Kasumi-1 (cell line): ENCODE results near the gene PARP8.
A peak's percentile ranks its signal among the peaks of the same experiment; 100 is the strongest.
"Not testable (repeated sequence)": the region's sequence is repeated elsewhere in the genome, so short reads cannot be mapped to it uniquely, and the experiment has no call there.

Experiments
- DNase-seq, 2 experiments: peaks; one replicate each; lab custom pipeline; 2025; lab: John Stamatoyannopoulos, UW

Gene PARP8

DNA sequence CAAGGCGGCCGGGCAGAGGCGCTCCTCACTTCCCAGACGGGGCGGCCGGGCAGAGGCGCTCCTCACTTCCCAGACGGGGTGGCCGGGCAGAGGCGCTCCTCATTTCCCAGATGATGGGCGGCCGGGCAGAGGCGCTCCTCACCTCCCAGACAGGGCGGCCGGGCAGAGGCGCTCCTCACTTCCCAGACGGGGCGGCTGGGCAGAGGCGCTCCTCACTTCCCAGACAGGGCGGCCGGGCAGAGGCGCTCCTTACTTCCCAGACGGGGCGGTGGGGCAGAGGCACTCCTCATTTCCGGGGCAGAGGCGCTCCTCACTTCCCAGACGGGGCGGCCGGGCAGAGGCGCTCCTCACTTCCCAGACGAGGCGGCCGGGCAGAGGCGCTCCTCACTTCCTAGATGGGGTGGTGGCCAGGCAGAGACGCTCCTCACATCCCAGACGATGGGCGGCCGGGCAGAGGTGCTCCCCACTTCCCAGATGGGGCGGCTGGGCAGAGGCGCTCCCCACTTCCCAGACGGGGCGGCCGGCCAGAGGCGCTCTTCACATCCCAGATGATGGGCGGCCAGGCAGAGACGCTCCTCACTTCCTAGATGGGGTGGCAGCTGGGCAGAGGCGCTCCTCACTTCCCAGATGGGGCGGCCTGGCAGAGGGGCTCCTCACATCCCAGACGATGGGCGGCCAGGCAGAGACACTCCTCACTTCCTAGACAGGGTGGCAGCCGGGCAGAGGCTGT is 108.2 kb downstream of the PARP8 start:
- DNase-seq = not testable (repeated sequence)

DNA sequence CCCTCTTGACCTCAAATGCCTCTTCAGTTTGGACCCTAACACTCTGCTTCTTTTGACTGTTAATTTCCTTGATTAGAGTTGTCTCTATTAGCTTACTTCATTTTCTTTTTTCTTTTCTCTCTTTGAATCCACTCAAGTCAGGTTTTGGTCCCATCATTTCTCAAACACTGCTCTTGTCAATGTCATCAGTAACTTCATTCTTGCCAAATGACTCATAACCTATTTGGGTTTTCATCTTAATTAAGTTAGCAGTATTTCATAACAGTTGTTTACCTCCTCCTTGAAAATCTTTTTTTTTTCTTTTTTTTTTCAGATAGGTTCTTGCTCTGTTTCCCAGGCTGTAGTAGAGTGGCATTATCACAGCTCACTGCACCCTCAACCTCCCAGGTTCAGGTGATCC is 119.6 kb downstream of the PARP8 start:
- no peak for DNase-seq

DNA sequence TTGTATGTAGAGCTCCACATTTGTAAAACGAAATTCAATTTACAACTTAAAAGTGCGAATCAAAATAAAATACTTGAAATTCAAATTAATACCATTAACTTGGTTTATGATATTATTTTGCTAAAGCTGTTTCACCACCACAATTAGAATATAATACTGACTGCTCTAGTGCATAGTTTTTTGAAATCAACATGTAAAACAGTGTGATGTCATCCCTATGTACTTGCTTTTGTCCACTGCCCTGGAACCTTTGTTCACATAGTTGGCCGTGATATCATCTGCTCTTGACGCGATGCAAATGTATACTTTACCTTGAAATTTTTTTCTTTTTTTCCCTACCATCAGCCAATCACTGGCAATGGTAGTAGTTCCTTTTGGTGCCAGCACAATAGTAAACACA is 125.4 kb downstream of the PARP8 start:
- DNase-seq = no peak

DNA sequence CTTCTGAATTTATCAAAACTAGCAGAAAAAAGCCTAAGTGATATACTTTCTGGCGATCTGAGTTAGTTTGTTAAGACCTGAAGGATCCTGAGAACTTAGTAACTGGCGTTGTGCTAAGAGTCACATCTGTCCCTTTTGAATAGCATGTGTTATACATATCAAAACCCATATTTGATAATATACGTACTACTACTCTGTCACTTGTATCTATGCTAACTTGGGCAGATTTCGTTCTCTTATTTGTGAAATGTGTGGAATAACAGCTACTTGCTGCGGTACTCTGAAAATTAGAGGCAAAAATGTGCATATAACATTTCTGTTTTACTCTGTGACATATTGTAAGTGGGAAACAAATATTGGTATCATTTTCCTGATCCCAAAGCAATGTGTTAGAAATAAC is 126.4 kb downstream of the PARP8 start:
- peak in 1 of 2 experiments; percentile 8 for DNase-seq

DNA sequence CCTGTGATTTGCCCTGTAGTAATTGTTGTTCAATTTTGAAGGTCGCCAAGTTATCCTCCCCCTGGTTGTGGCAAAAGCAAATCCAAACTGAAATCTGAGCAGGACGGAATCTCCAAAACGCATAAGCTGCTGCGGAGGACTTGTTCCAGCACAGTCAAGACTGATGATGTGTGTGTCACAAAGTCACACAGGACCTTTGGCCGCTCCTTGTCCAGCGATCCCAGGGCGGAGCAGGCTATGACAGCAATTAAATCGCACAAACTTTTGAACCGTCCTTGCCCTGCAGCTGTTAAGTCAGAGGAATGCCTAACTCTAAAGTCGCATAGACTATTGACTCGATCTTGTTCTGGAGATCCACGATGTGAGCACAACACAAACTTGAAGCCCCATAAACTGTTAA is 128.4 kb downstream of the PARP8 start:
- no peak for DNase-seq

DNA sequence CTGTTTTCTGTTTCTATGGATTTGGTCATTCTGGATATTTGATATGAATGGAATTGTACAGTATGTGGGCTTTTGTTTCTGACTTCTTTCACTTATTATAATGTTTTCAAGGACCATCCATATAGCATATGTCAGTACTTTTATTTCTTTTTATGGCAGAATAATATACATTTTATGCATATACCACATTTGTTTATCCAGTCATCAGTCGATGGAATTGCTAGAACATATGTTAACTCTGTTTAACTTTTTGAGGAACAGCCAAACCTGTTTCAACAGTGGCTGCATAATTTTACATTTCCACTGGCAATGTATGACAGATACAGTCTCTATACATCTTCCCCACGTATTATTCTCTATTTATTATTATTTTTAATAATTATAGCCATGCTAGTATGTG is 131.6 kb downstream of the PARP8 start:
- no peak for DNase-seq

DNA sequence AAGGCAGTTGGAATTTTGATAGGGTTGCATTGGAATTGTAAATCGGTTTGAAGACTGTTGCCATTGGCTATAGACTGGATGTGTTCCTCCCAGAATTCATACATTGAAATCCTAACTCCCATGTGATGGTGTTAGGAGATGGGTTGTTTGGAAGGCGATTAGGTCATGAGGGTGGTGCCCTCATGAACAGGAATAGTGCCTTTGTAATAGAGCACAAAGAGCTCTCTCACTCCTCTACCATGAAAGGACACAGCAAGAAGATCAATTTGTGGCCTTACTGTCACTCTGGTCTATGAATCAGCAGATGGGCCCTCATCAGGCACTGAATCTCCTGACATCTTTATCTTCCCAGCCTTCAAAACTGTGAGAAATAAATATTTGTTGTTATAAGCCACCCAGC is 133.2 kb downstream of the PARP8 start:
- no peak for DNase-seq

DNA sequence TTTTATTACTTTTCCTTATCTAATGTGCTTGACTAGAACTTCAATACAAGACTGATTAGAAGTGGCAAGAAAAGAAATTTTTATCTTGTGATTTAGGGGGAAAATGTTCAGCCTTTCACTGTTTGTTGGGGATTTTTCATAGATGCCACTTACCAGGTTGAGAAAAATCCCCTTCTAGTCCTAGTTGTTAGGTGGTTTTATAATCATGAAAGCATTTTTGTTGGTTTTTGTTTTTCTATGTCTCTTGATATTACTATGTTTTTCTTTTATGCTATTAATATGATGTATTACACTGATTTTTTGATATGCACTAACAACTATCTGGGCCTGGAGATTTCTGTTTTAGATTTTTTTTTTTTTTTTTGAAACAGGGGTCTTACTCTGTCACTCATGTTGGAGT is 134.0 kb downstream of the PARP8 start:
- DNase-seq = no peak

DNA sequence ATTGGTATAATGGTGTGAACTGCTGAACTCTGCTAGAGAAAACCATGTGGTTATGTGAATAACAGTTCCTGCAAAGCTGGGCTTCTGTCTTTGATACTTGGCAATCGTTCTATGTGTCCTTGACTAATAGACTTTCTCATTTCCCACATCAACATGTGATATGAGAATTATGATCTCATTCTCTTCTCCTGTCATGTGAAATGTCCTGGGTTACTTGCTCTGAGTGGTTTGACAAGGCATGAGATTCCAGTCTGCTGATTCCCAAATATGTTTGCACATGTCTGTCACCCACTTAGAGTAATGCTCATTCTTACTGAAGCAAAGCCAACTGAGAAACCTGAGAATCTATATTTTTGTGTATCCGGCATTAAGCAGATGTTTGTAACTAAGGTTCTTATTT is 141.2 kb downstream of the PARP8 start:
- no peak for DNase-seq

DNA sequence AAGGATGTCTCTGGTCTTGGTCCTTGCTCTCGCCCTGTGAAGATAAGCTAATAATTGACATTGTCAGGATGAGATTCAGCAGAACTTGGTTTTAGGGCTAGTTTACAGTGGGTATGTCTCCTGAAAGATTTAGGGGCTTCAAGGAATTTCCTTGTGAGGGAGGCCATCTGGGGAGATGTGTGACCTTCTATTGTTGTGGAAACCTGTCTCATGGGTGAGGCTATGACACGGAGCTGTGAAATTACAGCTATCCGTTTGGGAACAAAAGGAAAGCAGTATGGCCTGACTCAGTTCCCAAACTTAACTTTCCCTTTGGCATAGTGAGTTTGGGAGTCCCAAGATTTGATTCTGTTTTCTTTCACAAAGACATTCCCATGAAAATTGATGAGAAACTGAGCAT is 142.0 kb downstream of the PARP8 start:
- DNase-seq = no peak

DNA sequence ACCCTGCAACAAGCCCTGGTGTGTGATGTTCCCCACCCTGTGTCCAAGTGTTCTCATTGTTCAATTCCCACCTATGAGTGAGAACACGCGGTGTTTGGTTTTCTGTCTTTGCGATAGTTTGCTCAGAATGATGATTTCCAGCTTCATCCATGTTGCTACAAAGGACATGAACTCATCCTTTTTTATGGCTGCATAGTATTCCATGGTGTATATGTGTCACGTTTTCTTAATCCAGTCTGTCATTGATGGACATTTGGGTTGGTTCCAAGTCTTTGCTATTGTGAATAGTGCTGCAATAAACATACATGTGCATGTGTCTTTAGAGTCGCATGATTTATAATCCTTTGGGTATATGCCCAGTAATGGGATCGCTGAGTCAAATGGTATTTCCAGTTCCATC is 145.3 kb downstream of the PARP8 start:
- DNase-seq = not testable (repeated sequence)

DNA sequence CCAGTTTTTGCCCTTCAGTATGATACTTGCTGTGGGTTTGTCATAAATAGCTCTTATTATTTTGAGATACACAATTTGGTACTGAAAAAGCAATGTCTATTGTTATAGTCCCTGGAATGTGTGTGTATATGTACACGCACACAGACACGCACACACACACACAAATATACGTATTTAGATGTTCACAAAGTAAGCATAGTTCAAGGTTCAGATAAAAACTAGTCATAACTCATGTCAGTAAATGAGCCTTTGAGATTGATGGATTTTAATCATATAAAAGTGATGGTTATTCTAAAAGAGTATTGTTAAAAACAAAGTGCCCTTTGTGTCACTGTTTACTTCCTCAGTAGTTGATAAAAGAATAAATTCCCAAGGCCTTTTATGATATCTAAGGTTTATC is 147.3 kb downstream of the PARP8 start:
- DNase-seq = no peak

DNA sequence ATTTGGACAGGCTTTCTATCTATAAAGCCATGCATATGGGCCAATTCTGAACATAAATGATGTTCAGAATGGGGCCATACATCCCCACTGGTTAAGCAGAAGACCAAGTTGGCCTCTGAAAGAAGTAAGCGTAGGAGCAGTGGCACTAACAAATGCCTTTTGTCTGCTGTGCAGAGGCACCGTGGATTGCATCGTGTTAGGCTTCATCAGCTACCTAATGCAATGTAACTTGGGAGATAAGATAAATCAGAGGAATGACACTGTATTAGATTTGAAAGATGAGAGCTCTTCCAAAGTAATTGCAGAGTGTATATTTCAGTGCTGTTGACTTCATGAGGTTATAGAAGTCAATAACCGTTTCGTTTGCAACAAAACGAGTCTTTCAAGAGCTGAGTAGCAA is 148.1 kb downstream of the PARP8 start:
- DNase-seq = no peak

DNA sequence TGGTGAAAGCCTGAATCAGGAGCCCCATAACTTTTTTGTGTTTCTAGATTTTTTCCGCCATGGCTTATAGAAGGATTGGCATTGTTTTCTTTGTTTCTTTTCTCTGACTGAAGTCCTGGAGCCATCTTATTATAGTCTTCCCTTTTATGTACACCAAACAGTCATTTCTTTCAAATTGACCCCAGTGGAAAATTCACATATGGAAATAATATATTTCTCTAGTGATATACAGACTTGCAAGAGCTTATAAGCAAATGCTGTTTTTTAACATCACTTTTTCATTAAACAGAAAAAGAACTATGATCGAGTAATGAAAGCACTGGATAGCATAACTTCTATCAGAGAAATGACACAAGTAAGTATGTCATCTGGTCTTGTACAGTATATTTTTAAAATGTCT is 155.6 kb downstream of the PARP8 start:
- no peak for DNase-seq

DNA sequence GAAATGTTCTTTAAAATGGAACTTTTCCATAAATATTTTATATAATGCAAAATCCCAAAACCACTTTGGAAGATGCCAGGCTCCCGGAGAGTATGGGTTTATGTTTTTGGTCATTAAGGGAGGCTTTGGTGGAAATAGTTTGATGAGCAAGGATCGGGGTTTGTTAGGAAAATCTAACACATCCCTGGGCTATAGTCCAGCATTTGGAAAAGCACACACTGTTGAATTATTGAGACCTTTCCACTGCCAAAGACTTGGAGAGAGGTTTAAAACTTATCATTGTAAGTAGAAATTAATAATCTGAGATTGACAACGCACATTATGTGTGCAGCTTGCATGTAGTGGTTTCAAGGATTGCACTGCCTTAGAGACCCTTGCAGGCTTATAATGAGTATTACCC is 156.3 kb downstream of the PARP8 start:
- DNase-seq = no peak

DNA sequence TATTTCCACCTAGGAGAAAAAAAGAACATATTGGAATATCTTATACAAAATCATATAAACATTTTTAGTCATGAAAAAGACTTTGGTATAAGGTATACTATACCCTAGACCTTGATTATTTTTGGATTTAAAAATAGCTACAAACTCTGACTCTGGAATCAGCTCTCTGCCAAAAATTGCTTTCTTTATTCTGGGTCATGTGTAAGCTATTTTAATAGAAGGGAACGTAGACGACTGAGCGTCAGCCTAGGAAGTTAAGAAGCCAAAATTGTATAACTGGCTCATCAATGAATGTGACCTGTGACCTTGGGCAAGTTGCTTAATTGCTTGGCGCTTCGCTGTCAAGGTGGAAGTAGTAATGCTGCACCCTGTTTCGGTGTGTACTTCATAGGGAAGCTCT is 157.1 kb downstream of the PARP8 start:
- DNase-seq = no peak

DNA sequence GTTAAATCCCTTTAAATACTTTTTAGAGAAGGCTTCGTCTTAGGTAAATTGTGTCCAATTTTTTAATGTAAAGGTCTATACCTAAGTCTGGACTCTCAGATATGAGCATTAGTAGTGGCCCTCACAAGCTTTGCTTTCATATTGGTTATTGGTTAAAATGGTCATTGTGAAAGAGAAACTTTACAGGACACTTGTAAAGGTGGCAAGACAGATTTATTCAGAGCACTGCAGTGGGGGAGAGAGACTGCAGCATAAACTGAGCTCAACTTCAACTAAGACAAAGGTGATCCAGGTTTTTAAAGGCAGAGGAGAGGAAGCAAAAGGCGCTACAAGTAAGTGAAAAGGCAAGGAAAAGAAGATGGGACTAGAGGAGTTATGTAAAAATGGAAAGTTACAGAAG is 157.7 kb downstream of the PARP8 start:
- no peak for DNase-seq

DNA sequence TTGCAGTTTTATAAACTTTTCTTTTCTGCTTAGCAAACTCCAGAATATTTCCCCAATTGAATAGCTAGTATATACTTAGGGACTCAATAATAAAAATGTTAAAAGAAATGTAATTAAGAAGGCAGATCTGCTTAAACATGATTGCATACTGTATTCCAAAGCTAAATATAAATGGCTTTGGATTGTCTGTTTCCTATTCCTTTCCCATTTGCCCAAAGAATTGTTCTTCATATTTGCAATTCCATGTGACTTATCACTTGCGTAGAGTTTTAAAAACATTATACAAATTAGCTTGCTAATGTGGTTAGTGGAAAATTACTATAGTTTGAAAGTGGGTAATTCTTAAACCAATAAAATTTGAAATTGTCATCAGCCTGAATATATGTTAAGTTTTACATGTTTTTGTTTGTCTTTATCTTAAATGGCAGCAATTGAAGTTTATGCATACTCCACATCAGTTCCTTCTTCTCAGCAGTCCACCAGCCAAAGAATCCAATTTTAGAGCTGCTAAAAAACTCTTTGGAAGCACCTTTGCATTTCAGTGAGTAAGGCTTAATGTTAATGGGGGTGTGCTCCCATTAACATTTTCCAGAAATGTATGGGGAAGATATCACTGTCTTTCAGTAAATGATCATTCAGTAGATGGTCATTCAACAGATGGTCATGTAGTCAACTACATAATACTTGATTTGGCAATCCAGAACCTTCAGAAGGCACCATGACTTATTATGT is 161.2 kb downstream of the PARP8 start:
- DNase-seq = no peak

DNA sequence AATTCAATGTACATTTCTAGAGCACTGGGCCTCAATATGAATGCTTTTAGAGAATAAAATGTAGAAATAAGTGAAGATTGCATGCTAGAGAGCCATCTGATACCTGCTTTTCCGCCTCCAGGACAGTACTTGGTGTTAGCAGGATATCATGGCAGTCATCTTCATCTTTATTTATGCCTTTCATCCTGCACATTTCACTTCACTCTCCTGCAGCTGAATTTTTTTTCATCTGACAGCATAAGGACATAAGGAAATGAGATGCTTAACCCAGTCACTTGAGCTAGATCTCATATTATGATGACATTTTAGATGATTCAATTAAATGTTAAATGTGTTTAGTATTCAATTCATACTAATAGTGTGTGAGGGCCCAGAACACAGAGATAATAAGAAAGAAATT is 162.6 kb downstream of the PARP8 start:
- no peak for DNase-seq

DNA sequence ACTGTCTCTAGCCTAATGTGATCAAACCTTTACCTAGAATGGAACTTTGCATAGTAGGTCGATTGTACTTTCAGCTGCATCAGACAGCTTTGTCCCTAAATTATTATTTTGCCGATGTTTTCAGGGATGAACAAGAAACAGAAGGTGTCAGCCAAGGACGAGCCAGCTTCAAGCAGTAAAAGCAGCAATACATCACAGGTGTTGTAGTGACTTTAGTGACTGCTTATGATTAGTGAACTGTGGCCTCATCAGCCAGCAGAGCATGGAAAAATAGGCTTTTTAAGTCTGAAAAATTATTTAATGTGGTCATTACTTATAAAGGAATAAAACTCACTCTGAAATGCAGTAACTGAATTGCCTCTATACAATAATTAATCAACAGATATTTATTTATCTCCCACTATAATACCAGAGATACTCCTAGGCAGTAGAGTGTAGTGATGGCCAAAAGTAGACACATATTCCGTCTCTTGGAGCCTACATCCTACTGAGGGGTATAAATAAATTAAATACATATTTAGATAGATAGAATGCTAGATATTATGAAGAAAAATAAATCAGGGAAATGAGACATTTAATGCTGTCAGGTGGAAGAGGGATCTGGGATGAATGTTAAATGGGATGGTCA is 166.3 kb downstream of the PARP8 start:
- DNase-seq = no peak

DNA sequence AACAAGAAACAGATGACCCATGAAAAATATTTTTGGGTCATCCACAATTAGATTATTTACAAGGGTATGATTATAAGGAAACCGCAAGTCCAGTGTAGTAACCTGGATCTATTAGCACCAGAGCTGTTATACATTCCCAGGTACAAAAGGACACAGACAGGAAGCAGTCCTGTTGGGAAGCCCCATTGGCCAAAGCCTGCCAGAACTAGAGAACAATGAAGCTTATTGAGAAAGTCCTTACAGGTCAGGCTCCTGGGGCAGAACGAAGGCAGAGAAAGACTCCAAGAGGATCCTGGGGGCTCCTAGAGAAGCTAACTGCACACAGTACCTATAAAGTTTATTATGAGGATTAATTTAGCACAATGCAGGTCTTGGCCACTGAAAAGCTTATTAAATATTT is 169.9 kb downstream of the PARP8 start:
- no peak for DNase-seq

DNA sequence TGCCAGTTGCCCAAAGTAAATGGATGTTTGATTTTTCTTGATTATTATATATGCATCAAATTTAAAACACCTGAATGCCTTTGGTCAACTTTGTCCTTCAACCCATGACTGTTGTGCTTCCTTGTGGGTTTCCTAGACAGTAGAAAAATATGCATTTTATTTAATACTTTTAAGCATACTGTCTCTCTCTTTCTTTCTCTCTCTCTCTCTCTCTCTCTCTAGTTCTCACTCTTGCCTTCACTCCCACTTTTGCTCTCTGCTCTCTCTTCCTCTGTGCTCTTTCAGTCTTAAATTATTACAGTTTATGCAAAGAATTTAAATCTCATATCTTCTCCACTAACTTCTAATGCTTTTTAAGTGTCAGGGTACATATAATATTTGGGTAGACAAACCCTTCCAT is 173.0 kb downstream of the PARP8 start:
- DNase-seq = no peak

DNA sequence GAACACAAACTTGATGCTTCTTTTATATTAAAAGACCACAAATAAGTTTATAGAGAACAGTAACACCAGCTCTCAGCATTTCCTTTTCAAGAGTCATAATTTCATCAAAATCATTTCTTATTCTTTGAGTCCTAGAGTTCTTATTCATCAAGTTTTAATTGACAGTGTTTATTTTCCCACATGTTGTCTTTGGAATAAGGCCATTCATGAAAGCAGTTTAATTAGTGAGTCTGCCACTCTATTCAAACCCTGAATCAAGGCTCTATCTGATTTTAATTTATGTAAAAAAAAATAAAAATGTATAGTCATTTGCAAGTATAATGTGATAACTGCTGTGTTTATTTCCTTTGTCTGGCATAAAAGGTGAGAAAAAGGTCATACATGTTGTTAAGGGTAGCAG is 176.7 kb downstream of the PARP8 start:
- no peak for DNase-seq
